GM12874 (cell line): ENCODE data around the gene MYOT.

ENCODE experiments used
- CTCF ChIP-seq: IDR thresholded peaks from 2 replicates; pipeline ENCODE4 v1.5.1; 2011; ENCODE audit warnings: low read depth, mild to moderate bottlenecking, control low read depth, low read length, moderate library complexity; ENCODE audit not compliant: insufficient read depth

The MYOT gene

GRCh38 chr5:137828664-137829063 lies 39.0 kb upstream of the MYOT start:
- no peak for TF ChIP-seq CTCF

GRCh38 chr5:137831105-137831504 lies 36.6 kb upstream of the MYOT start:
- TF ChIP-seq CTCF: no peak

- TF ChIP-seq CTCF: no peak
Measured at GRCh38 chr5:137831526-137831925, 36.1 kb upstream of the MYOT start.

- TF ChIP-seq CTCF: no peak
Measured at GRCh38 chr5:137832416-137832815, 35.2 kb upstream of the MYOT start.

- no peak for TF ChIP-seq CTCF
Measured at GRCh38 chr5:137833463-137833862, 34.2 kb upstream of the MYOT start.

GRCh38 chr5:137834498-137835049 lies 33.1 kb upstream of the MYOT start:
- no peak for TF ChIP-seq CTCF

- no peak for TF ChIP-seq CTCF
Measured at GRCh38 chr5:137836298-137836697, 31.4 kb upstream of the MYOT start.

- TF ChIP-seq CTCF: no peak
Measured at GRCh38 chr5:137836997-137837396, 30.7 kb upstream of the MYOT start.
